Stimulated activated CD8-positive, alpha-beta memory T cell treated with anti-CD3 and anti-CD28 coated beads, Interleukin-7, amount 100 ng/mL, for 4 hours (primary cell): ENCODE data around the gene COX7A2L.
"Not testable (repeated sequence)": the region's sequence is repeated elsewhere in the genome, so short reads cannot be mapped to it uniquely, and the experiment has no call there.

Experiments
- DNase-seq, 2 donors: peaks; one replicate each; pipeline ENCODE4 v3.0.0-alpha.2; 2020; ENCODE audit warnings: low read depth in 2 of 2

Gene COX7A2L

GRCh38 chr2:42367835-42368234, 6.8 kb upstream of the COX7A2L start:
- no peak for DNase-seq

- DNase-seq, result no peak
These were observed 5.4 kb upstream of the COX7A2L start for GRCh38 chr2:42366411-42366810.

- no peak for DNase-seq
These were observed 3.6 kb upstream of the COX7A2L start for GRCh38 chr2:42364658-42365057.

GRCh38 chr2:42363413-42363812, 2.4 kb upstream of the COX7A2L start:
- no peak for DNase-seq

- DNase-seq, result no peak
These were observed 789 bp upstream of the COX7A2L start for GRCh38 chr2:42361728-42362283.

- DNase-seq, result no peak
These were observed 526 bp downstream of the COX7A2L start for GRCh38 chr2:42360493-42360889.

GRCh38 chr2:42359965-42360483, 993 bp downstream of the COX7A2L start:
- no peak for DNase-seq

- no peak for DNase-seq
These were observed 1.6 kb downstream of the COX7A2L start for GRCh38 chr2:42359304-42359964.

GRCh38 chr2:42353792-42354429, 7.1 kb downstream of the COX7A2L start:
- DNase-seq, result no peak

- no peak for DNase-seq
These were observed 9.2 kb downstream of the COX7A2L start for GRCh38 chr2:42351864-42352263.

- DNase-seq, result no peak
These were observed 10.5 kb downstream of the COX7A2L start for GRCh38 chr2:42350434-42351063.

- DNase-seq, result no peak
These were observed 12.8 kb downstream of the COX7A2L start for GRCh38 chr2:42348113-42348805.

- not testable (repeated sequence) for DNase-seq
These were observed 13.5 kb downstream of the COX7A2L start for GRCh38 chr2:42347518-42347917.

GRCh38 chr2:42346856-42347255, 14.2 kb downstream of the COX7A2L start:
- DNase-seq, result not testable (repeated sequence)

- DNase-seq, result no peak
These were observed 15.0 kb downstream of the COX7A2L start for GRCh38 chr2:42345986-42346385.

GRCh38 chr2:42342795-42343241, 18.2 kb downstream of the COX7A2L start:
- no peak for DNase-seq

- DNase-seq, result no peak
These were observed 18.8 kb downstream of the COX7A2L start for GRCh38 chr2:42342061-42342794.

- DNase-seq, result no peak
These were observed 19.9 kb downstream of the COX7A2L start for GRCh38 chr2:42340938-42341636.

- DNase-seq, result no peak
These were observed 20.7 kb downstream of the COX7A2L start for GRCh38 chr2:42340045-42340937.
